GM19240 (cell line): ENCODE data around the gene LAMC2.
"Not testable (repeated sequence)": the region's sequence is repeated elsewhere in the genome, so short reads cannot be mapped to it uniquely, and the experiment has no call there.

Experiments used
- DNase-seq: peaks from one replicate; pipeline ENCODE4 v3.0.0; 2011; ENCODE audit warnings: low spot score; ENCODE audit not compliant: insufficient read length

Gene LAMC2

GRCh38 chr1:183262628-183263200 is 76.7 kb downstream of the LAMC2 start:
- no peak for DNase-seq

GRCh38 chr1:183263886-183264602 is 78.0 kb downstream of the LAMC2 start:
- DNase-seq, result no peak

- no peak for DNase-seq
These were observed 81.8 kb downstream of the LAMC2 start for GRCh38 chr1:183267646-183268431.

DNA sequence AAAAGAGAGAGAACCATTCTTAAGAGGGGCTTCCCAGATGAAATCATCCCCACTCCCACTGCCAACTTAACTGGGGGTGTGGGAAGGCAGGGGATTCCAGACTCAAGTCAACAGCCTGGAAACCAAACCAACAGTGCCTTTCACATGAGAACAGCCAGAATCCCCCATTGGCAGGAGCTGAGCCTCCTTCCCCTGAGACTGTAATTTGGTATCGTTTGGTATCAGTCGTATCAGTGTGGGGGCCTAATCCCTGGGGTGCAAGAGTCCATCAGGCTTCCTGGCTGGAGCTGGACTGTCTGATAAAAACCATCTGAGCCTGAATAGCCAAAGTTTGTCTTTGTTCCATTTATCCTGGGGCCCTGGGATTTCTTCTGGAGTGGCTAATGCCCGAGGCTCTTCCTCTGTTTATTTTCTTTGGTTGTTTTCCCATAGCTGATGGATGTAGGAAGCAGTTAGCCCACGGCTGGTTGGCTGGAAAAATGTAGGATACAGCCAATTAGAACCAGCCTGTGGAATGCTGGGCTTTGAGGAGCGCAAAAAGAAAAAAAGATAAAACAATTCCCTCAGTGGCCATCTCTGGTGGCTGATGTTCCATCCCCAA is 84.6 kb downstream of the LAMC2 start:
- DNase-seq, result no peak

- DNase-seq, result no peak
These were observed 86.4 kb downstream of the LAMC2 start for GRCh38 chr1:183272390-183272848.

- no peak for DNase-seq
These were observed 87.2 kb downstream of the LAMC2 start for GRCh38 chr1:183273300-183273699.

DNA sequence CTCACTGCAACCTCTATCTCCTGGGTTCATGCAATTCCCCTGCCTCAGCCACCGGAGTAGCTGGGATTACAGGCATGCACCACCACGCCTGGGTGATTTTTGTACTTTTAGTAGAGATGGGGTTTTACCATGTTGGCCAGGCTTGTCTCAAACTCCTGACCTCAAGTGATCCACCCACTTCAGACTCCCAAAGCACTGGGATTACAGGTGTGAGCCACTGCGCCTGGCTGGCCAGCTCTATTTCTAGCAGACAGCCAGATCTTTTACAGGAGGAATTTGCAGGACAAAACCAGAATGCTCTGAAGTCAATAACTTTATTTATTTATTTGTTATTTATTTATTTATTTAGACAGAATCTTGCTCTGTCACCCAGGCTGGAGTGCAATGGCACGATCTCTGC is 87.9 kb downstream of the LAMC2 start:
- DNase-seq, result not testable (repeated sequence)

GRCh38 chr1:183274836-183275235 is 88.8 kb downstream of the LAMC2 start:
- DNase-seq, result no peak

- DNase-seq, result no peak
These were observed 89.3 kb downstream of the LAMC2 start for GRCh38 chr1:183275322-183275721.

DNA sequence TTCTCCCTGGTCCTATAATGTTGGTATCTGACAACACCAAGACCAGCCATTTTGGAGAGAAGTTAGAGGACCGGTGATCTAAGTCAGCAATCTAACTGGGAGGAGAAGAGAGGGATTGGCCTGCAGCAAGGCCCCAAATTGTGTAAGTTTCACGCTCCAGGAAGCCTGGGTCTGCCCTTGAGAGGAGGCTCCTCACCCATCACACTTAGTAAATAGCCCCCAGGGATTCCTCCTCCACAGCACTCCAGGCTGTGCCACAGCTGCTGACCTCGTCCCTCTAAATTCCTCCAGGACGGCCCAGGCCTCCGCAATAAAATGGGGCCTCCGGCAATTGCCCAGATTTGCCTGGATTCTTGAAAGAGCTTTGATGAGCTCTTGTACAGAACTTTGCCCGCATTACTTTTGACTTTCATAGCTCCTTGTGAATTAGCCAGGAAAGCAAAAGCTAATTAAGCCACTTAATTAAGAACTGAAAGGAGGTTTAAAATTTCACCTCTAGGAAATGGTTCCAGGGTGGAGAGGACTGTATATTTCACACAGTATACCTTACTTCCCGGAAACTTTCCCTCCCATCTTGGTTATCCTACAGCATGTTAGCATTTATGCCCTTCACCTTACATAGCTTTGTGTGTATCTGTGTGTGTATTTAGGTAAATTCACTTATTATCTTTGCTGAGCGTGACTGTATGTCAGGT is 90.5 kb downstream of the LAMC2 start:
- DNase-seq, result no peak

DNA sequence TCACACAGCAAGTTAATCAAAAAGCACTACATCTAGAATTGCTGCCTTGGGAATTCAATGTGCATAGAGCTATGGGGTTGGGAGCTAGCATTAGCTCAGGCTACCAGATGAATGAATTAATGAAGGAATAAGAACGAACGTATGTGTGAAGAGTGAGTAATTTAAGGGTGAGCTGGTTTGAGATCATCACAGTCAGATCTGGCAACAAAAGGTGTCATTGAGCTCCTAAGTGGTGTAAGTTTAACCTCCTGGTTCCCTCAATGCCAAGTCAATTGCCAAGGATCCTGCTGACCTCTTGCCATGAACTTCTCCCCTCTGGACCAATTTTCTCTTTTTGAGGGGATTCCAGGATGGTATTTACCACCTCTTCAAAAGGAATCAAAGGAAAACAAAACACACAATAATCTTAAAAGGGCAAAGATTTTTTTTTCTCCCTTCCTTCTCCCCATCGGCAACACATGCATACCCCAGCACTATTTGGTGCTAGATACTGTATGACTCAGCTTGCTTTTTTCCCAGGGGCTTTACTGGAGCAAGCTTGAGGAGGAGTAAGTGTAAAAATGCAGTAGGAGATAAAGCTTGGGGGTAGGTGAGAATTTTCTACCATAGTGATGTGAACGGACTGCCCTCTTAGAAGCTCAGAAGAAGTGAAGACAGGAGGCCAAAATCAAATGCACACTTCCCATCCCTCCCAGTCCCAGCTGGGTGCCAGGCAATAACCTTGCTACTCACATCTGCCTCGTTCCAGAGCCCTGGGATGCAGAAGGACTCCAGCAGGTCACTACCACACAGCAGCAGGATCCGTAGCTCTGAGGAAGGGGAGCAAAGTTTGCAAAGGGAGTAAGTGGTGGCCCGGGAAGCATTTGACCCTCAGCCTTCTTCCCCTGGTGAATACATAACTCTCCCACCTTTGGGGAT is 92.0 kb downstream of the LAMC2 start:
- DNase-seq, result no peak

GRCh38 chr1:183278739-183279591 is 92.9 kb downstream of the LAMC2 start:
- DNase-seq, result no peak

DNA sequence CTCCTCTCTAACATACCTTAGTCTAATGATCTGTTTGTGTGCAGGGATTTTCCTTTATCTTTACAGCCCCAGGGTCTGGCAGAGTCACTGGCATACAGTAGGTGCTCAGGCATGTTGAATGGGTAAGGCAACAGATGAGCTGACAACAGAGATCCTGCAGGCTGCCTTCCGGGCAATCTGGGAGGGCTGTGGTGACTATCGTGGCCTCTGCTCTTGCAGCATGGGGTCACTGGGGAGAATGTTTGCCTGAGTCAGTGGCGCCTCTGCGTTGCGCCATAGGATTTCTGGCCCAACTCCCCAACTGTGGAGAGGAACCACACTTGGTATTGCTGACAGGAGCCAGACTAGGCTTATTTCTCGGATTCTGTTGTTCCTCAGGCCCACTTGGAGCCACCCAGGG is 93.8 kb downstream of the LAMC2 start:
- DNase-seq, result no peak

- no peak for DNase-seq
These were observed 95.0 kb downstream of the LAMC2 start for GRCh38 chr1:183281039-183281438.

- peak; percentile 47 for DNase-seq
These were observed 95.6 kb downstream of the LAMC2 start for GRCh38 chr1:183281553-183282091.

- DNase-seq, result no peak
These were observed 96.2 kb downstream of the LAMC2 start for GRCh38 chr1:183282101-183282855.

- DNase-seq, result no peak
These were observed 97.2 kb downstream of the LAMC2 start for GRCh38 chr1:183283286-183283685.

GRCh38 chr1:183284086-183284485 is 98.0 kb downstream of the LAMC2 start:
- no peak for DNase-seq
